IPS-NIHi11 (cell line): ENCODE data around the gene B4GALT3.

Experiments
- DNase-seq: peaks from one replicate; pipeline ENCODE4 v3.0.0; 2012; ENCODE audit warnings: mixed read lengths, low spot score

B4GALT3 gene

GRCh38 chr1:161128591-161129420 is 48.5 kb downstream of the B4GALT3 start:
- no peak for DNase-seq

- DNase-seq: no peak
These were observed 49.7 kb downstream of the B4GALT3 start for GRCh38 chr1:161127649-161128048.

- no peak for DNase-seq
These were observed 54.3 kb downstream of the B4GALT3 start for GRCh38 chr1:161122967-161123366.

GRCh38 chr1:161121834-161122233 is 55.5 kb downstream of the B4GALT3 start:
- DNase-seq: no peak
